ENCODE results near the gene OBSCN.

Gene OBSCN

GRCh38 chr1:228286505-228287417 is 78.9 kb downstream of the OBSCN start:
- FAIRE-seq (no peak), DNase-seq (ENCODE audit: low spot score) (no peak)

- no peak for FAIRE-seq
- DNase-seq (ENCODE audit: low spot score): no peak
These were observed 79.9 kb downstream of the OBSCN start for GRCh38 chr1:228287541-228288425.

- DNase-seq (ENCODE audit: low spot score) (no peak), FAIRE-seq (no peak)
These were observed 80.8 kb downstream of the OBSCN start for GRCh38 chr1:228288536-228289238.

DNA sequence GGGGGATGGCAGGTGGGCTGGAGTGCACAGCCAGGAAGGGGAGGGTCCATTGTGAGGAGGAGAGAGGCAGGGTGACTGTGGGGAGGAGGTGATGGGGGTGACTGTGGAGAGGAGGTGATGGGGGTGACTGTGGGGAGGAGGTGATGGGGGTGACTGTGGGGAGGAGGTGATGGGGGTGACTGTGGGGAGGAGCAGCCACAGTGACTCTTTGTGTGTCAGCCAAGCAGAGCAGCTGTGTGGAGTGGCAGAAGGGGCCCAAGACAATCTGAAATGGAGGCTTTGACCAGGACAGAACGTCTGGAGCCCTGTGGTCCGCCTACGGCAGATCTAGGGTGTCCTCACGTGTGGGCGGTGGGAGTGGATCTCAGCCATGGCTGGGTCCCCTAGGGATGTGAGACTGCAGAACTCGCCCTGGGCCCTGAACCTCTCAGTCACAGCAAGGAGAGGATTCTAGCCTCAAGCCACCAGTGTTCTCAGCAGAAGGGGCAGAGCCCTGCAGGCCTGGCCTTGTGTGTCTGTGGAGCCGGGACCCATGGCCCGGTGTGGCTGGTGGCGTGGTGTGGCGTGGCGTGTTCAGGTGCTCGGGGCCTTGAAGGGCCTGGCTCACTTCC is 81.5 kb downstream of the OBSCN start:
- no peak for FAIRE-seq

GRCh38 chr1:228289996-228290881 is 82.4 kb downstream of the OBSCN start:
- FAIRE-seq: no peak
- no peak for DNase-seq (ENCODE audit: low spot score)

More for the DNA sequence above, 81.5 kb downstream of the OBSCN start:
- no peak for DNase-seq (ENCODE audit: low spot score)

- DNase-seq (ENCODE audit: low spot score): no peak
- FAIRE-seq: no peak
These were observed 84.2 kb downstream of the OBSCN start for GRCh38 chr1:228291906-228292608.

DNA sequence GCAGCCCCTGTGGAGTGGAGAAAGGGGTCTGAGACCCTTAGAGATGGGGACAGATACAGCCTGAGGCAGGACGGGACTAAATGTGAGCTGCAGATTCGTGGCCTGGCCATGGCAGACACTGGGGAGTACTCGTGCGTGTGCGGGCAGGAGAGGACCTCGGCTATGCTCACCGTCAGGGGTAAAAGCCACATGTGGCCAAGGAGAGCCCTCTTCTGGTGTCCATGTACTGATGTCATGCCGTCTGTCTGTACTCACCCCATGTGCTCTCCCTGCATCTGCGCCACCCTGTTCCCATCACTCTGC is 84.7 kb downstream of the OBSCN start:
- no peak for FAIRE-seq
- DNase-seq (ENCODE audit: low spot score): no peak

- no peak for DNase-seq (ENCODE audit: low spot score)
- FAIRE-seq: no peak
These were observed 85.5 kb downstream of the OBSCN start for GRCh38 chr1:228293393-228293792.

GRCh38 chr1:228293816-228294500 is 86.1 kb downstream of the OBSCN start:
- DNase-seq (ENCODE audit: low spot score) (no peak), FAIRE-seq (no peak)

GRCh38 chr1:228294717-228295116 is 86.9 kb downstream of the OBSCN start:
- DNase-seq (ENCODE audit: low spot score) (no peak), FAIRE-seq (no peak)

- DNase-seq (ENCODE audit: low spot score) (no peak), FAIRE-seq (no peak)
These were observed 87.4 kb downstream of the OBSCN start for GRCh38 chr1:228295201-228295600.

- DNase-seq (ENCODE audit: low spot score): no peak
- FAIRE-seq: no peak
These were observed 88.1 kb downstream of the OBSCN start for GRCh38 chr1:228295981-228296380.

DNA sequence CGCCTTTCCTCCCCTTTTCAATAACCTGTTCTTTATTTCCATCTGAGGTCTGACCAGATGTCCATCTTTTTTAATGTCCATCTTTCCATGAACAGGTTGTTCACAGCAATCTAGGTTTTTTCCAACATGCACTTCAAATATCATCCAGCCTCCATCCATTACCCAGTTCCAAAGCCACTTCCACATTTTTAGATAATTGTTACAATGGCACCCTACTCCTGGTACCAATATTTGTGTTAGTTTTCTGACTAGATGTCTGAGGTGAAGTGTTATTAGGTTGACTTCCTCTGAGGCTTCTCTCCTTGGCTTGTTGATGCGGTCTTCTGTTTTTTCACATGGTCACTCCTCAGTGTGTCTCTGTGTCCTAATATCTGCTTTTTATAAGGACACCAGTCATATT is 89.4 kb downstream of the OBSCN start:
- FAIRE-seq (no peak), DNase-seq (ENCODE audit: low spot score) (no peak)

DNA sequence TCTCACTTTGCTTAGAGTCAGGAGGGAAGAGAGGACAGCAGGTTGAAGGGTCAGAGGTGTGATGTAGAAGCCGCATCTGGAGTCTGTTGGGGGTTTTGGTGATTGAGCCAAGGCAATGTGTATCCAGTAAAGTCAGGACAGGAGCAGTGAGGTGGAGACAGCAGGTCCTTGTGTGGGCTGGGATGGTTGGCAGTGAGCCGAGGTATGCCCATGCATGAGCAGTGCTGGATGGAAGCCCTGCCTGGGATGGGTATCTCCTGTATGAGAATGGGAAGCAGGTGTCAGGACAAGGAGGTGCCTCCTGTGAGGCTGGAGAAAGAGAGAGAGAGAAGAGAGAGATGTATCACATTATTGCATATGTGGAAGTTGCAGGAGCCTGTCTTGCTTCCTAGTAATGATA is 90.0 kb downstream of the OBSCN start:
- DNase-seq (ENCODE audit: low spot score): no peak
- FAIRE-seq: no peak

DNA sequence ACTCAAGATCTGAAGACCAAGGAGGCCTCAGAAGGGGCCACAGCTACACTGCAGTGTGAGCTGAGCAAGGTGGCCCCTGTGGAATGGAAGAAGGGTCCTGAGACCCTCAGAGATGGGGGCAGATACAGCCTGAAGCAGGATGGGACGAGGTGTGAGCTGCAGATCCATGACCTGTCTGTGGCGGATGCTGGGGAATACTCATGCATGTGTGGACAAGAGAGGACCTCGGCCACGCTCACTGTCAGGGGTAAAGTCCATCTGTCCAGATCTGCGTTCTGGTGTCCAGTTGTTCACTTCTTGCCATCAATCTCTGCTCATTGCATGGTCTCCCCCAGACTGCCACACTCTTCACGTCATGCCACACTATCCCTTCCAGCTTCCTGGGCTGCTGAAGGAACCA is 90.6 kb downstream of the OBSCN start:
- FAIRE-seq: no peak

DNA sequence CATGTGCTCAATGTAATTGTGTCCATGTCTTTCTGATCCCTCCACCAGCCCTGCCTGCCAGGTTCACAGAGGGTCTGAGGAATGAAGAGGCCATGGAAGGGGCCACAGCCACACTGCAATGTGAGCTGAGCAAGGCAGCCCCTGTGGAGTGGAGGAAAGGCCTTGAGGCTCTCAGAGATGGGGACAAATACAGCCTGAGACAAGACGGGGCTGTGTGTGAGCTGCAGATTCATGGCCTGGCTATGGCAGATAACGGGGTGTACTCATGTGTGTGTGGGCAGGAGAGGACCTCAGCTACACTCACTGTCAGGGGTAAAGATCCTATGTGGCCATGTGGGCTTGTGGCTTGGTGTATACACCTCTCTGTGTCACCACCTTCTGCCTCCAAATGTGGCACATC is 91.4 kb downstream of the OBSCN start:
- FAIRE-seq (no peak), DNase-seq (ENCODE audit: low spot score) (no peak)

More for the DNA sequence above, 90.6 kb downstream of the OBSCN start:
- no peak for DNase-seq (ENCODE audit: low spot score)

GRCh38 chr1:228299901-228300300 is 92.1 kb downstream of the OBSCN start:
- DNase-seq (ENCODE audit: low spot score): no peak
- no peak for FAIRE-seq

DNA sequence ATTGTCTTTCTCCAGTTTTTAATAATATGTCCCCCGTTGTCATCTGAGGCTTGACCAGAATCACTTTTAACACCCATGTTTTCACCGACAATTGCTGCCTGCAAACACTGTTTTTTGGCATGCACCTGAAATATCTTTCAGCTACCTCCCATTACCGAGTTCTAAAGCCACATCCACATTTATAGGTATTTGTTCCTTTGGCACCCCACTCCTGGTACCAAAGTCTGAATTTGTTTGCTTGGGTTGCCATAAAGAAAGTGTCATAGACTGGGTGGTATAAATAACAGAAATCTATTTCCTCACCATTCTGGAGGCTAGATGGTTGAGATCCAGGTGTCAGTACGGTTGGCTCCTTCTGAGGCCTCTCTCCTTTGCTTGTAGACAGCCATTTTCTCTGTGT is 94.2 kb downstream of the OBSCN start:
- FAIRE-seq (no peak), DNase-seq (ENCODE audit: low spot score) (no peak)

- no peak for FAIRE-seq
- DNase-seq (ENCODE audit: low spot score): no peak
These were observed 95.8 kb downstream of the OBSCN start for GRCh38 chr1:228303596-228303995.

Measured in urothelium cell line (cell line).